AG10803 (cell line): Measurements from ENCODE around the gene LIG1.

Experiments used
- DNase-seq: peaks from one replicate; pipeline ENCODE4 v3.0.0; 2010; ENCODE audit warnings: low read depth
- H3K4me3 ChIP-seq: 2 replicates; pipeline ENCODE4 v1.5.1; 2011; ENCODE audit warnings: mild to moderate bottlenecking, low read length, control low read depth
- TF ChIP-seq, protein P1 (sequence below): conservative IDR thresholded peaks from 2 replicates; pipeline ENCODE4 v1.5.1; 2011; ENCODE audit warnings: mild to moderate bottlenecking, low read length, control low read depth, inconsistent platforms

LIG1 gene

DNA sequence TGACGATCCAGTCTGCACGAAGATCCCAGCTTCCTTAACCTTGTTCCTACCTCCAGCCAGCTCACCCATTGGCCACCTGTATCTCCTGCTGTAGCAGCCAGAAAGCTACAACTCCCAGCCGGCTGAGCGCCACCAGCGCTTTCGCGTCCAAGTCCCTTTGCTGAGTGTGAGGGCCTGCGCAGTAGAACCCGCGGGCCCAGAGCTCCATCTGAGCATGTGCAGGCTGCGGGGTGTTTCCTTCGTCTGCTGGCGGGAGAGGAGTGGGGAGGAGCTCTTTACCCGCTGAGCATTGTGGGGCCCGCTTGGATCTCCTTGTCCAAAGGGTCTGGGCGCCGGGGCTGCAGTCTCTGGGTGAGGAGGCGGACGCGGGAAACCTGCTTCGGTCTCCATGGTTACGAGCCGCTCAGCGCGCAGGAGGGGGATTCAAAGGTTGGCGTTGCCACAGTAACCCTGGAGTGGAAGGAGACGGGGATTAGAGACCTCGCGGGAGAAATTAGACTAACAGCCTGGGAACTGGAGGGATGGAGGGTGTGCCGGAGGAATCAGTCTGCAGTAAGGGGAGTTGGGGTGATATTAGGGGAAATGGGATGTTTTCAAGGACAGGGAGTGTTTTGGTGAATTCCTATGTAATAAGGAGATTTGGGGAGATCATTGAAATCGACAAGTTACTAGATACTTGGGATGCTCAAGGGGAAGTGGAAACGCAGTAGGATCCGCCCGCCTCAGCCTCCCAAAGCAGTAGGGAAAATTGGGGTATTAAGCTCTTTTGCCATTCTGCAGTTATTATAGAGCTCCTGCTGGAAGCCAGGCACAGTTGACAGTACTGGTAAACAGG lies 33.9 kb upstream of the LIG1 start:
- DNase-seq = peak; percentile 90
- peak overlapping the region; percentile 89 for H3K4me3 ChIP-seq
- TF ChIP-seq, protein P1, sequence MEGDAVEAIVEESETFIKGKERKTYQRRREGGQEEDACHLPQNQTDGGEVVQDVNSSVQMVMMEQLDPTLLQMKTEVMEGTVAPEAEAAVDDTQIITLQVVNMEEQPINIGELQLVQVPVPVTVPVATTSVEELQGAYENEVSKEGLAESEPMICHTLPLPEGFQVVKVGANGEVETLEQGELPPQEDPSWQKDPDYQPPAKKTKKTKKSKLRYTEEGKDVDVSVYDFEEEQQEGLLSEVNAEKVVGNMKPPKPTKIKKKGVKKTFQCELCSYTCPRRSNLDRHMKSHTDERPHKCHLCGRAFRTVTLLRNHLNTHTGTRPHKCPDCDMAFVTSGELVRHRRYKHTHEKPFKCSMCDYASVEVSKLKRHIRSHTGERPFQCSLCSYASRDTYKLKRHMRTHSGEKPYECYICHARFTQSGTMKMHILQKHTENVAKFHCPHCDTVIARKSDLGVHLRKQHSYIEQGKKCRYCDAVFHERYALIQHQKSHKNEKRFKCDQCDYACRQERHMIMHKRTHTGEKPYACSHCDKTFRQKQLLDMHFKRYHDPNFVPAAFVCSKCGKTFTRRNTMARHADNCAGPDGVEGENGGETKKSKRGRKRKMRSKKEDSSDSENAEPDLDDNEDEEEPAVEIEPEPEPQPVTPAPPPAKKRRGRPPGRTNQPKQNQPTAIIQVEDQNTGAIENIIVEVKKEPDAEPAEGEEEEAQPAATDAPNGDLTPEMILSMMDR = no peak

DNA sequence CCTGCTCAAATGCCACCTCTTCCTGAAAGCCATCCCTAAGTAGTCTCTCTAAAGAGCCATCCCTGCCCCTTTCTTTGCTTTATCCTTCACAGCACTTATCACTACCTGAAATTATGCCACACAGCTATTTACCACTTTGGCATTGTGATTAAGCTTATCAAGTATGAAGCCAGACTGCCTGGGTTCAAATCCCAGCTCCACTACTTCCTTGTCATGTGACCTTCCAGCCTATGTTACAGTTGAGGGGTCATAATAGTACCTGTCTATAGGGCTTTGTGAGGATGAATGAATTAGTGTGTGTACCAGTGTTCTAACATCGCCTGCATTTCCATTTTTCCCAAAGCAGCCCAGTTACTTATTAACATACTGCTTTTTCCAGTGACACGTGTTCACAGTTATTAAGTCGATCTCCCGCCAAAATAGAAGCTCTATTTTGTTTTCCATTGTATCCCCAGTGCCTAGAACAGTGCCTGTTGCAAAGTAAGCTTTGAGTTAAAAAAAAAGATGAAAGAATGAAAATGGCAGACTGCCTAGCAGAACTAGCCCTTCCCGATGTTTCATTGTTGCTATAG lies 33.2 kb upstream of the LIG1 start:
- H3K4me3 ChIP-seq = peak overlapping the region; percentile 89
- TF ChIP-seq, protein P1 = no peak
- DNase-seq = no peak

DNA sequence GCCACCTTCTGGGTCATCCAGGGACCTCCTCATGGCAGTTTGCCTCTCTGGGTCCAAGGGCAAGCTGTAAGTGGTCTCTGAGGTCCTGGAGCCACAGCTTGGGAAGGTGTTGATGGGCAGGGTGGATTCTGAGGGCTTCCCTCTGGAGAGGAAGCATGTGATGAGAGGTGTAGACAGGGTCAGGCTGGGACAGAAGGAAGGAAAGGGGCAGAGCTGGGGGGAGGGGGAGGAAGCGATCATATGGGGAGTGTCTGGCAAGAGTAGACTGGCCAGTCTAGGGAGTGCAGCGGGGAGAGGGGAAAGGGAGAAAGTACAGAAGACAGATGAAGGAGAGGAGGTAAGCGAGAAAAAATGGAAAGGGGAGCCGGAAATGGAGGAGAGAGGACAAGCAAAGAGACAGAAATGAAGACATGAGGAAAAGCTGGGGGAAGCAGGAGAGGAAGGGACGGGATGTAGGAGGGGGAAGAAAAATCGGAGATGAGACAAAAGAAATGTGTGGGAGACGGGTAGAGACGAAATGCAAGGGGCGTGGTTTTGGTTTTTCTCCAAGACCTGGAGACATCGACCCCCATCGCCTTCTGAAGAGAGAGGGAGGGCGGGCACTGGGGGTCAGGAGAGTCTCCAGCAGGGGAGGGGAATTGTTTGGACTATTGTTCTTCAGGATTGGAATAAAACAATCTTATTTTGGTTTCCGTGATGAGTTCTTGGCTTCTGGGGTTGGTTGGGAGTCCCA lies 27.0 kb upstream of the LIG1 start:
- TF ChIP-seq, protein P1 = no peak
- DNase-seq = no peak
- H3K4me3 ChIP-seq = no peak overlapping the region

DNA sequence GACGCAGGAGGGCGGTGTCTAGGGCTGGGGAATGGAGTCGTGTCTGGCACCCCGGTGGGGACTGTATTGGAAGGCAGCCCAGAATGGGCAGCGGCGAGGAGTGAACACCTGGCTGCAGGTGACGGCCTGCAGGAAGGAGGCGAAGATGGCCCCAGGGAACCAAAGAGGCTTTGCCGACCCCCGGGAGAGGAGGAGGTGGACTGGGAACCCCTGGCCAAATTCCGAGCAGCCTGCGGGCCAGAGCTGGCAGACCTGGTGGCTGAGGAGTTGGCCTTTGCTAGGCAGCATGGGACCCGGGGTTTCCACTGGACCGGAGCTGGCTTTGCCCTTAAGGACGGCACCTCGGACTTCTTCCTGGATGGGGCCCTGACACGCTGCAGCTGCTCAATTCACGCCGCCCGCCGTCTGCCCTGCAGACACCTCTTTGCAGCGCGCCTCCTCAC lies 26.2 kb upstream of the LIG1 start:
- TF ChIP-seq, protein P1 = no peak
- DNase-seq = no peak
- no peak overlapping the region for H3K4me3 ChIP-seq

DNA sequence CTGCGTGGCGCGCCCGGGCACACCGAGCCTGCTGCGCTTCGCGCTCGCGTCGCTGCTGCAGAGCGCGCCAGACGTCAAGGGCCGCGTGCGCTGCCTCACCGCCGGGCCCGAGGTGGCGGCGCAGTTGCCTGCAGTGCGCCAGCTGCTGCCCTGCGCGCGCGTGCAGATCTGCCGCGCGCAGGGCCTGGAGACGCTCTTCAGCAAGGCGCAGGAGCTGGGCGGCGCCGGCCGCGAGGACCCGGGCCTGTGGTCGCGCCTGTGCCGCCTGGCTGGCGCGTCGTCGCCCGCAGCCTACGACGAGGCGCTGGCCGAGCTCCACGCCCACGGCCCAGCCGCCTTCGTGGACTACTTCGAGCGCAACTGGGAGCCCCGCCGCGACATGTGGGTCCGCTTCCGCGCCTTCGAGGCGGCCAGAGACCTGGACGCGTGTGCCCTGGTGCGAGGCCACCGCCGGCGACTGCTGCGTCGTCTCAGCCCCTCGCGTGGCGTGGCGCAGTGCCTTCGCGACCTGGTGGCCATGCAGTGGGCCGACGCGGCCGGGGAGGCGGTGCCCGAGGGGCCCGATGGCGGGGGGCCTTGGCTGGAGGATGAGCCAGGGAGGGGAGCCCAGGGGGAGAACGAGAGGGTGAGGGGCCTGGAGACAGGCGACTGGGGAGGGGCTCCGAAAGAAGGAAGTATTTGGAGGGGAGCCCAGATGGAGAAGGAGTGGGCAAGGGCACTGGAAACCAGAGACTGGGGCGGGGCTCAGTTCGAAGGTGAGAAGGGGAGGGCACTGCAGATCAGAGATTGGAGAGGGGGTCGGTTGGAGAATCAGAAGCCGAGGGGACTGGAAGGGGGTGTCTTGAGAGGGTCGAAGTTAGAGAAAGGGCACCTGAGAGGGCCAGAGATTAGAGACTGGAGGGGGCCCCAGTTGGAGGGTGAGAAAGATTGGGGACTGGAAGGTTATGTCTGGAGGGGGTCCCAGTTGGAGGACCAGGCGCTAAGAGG lies 25.0 kb upstream of the LIG1 start:
- TF ChIP-seq, protein P1 = no peak

DNA sequence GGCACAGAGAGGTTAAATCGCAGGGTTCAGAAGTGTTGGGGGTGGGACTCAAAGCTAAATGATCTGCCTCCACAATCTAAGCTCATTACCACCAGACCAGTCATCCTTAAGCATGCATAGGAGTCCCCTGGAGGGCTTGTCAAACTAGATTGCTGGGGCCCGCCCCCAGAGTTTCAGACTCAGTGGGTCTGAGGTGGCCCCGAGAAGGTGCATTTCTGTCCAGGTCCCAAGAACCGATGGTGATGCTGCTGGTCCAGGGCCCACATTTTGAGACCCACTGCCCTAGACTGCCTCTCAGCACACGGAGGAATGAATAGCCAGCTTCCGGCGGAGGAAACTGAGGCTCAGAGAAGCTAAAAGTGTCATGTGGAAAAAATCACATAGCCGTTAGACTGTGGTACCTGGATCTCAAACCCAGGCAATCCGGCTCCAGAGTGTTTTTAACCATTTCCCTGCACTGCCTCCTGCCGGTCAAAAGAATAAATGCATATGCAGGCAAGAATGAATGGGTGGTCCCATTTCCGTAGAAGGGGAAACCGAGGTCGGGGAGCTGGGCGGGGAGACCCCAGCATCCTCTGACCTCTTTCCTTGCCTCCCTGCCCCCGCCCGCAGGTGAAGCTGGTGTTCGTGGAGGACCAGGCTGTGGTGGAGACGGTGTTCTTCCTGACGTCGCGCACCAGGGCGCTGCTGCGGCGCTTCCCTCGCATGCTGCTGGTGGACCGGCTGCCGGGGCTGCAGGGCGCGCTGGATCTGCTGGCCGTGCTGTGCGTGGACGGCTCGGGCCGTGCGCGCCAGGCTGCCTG lies 24.1 kb upstream of the LIG1 start:
- H3K4me3 ChIP-seq = no peak overlapping the region
- no peak for DNase-seq
- TF ChIP-seq, protein P1 = peak; percentile 57

More for the DNA sequence above, 25.0 kb upstream of the LIG1 start:
- DNase-seq = no peak
- H3K4me3 ChIP-seq = no peak overlapping the region
